Stimulated activated CD4-positive, alpha-beta T cell treated with anti-CD3 and anti-CD28 coated beads, Interleukin-4, amount 100 ng/mL, for 24 hours (primary cell): Measurements from ENCODE around the gene DPY19L2.

ENCODE experiments used
- DNase-seq: peaks from one replicate; pipeline ENCODE4 v3.0.0-alpha.2; 2020

DPY19L2 gene

GRCh38 chr12:63525831-63526230 is 142.5 kb downstream of the DPY19L2 start:
- no peak for DNase-seq

- no peak for DNase-seq
Observed at GRCh38 chr12:63521706-63522105, 146.6 kb downstream of the DPY19L2 start.
